Left colon (tissue), 2 donors: Measurements from ENCODE around the gene UBE2J1. TPM values are rescaled to one million over a fixed set of nuclear protein-coding genes. Genes with fewer than 3 reads are reported as not detected.

Experiments
- ATAC-seq: fragments of 200-7000 bp; cut with Tn5 transposase; one replicate; pipeline ENCODE4 v1.9.1; 2020; ENCODE audit warnings: mild to moderate bottlenecking, moderate library complexity
- DNase-seq, 2 donors: peaks; one replicate each; pipeline ENCODE4 v3.0.0-alpha.2; 2020
- intact Hi-C, 2 donors: fragments of 100-400 bp; cut with DNase I in 1 of 2; cut with micrococcal nuclease in 1 of 2; formaldehyde crosslinking; loops; one replicate each; pipeline versions ENCODE4 v1.11.2 to v1.14.0; 2022; cut with DNase I, micrococcal nuclease
- total RNA-seq, 2 donors: library from RNA; stranded (reverse); fragmentation: NEBNext Ultra II Directional; extraction: Animal tissue kit (Norgen Biotek cat#: 25700); gene quantifications; one replicate each; pipeline ENCODE4 v1.2.1, GENCODE V29; 2021
- donor health status: DM: no; HTN: no; CAD: no.
- donor health status: DM: yes; HTN: yes; CAD: no.

Gene UBE2J1
- total RNA-seq, 2 donors from 2014 or later = 49.4 to 58.5 TPM

DNA sequence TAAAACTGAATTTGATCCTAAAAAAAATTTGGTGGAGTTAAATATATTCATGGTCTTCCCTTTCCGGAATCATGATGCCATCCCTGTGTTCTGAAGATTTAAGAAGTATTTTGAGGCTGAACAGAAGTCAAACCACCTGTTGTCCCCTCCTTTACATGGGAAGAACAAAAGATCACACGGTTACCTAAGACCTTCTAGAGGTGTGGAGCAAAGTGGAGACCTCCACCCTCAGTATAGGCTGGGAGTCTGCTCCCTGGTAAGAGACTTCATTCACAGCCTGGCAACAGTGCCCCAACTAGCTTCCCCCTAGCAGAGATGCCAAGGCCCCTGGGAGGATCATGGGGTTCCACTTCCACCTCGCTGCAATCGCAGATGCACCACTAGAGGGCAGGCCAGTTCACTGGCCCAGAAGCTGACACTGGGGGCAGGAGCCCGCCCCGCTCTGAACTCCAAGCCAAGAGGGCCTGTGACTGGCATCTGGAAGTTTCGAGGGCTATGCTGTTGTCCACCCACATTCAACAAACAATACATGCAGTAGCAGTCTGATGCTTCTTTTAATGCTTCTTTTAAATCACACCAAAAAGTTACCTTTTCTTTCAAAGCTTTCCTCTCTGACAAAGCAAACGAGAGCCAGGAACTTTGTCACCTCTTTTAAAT, 19.5 kb upstream of the UBE2J1 start:
- intact Hi-C loops = loop anchor here in 1 of 2 donors (10.0 kb wide), 1 partner anchor 387 kb away; no protein-coding TSS in a partner anchor
- ATAC-seq = peak; percentile 72

DNA sequence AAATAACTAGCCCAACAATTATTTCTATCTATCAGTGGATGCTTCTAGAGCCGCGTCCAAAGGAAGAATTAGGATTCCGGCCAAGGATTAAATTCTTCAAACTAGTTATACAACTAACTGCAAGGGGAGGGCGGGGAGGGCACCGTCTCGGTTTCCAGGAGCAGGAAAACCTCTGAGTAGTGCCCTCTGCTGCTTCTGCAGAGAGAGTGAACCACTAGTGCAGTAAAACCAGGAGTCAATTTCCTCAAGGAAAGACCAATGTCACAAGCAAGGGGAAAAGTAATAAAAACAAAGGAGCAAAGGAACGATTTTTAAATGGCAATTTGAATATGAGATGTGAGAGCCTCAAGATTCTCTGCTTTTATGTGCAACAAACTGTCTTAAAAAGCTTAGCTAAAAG, 16.5 kb upstream of the UBE2J1 start:
- intact Hi-C loops = no loop called here
- ATAC-seq (peak; percentile 86), DNase-seq (peak; percentile 54 to 69)

More for the DNA sequence above, 19.5 kb upstream of the UBE2J1 start:
- DNase-seq = peak; percentile 72 to 84

DNA sequence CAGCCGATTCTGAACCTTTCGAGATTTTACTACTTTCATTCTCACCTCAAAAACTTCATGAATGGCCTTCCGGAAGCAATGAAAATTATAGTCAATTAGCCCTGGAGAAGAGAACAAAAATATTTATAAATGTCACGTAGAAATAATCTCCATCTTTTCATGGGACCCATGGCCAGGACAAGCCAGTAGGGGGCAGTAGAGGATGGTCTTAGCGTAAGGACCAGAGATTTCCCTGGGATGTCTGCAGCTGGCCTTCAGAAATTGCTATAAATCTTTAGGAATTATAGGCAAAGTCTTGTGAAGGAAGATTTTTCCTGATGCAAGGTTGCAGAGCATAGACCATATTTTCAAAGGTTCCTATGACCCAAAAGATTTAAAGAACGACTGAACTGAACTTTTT, 15.6 kb upstream of the UBE2J1 start:
- intact Hi-C loops = no loop called here
- ATAC-seq (peak; percentile 71), DNase-seq (peak; percentile 48 to 83)

DNA sequence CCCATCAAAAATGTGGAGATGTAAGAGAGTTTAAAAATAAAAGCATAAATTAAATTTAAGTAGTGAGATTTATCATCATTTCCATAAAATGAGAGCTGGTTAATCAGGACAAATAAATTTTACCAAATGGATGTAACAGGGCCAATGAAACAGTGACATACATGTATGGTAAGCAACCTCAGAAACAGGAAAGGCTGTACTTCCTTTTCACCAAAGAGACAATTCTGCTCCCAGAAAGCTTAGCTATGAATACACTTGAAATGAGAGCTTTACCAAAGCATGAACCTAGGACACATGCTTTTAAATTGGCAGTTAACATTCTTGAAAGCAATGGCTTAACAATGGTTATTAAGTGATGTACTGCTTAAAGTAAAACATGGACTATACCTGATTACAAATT, 12.1 kb upstream of the UBE2J1 start:
- no peak for ATAC-seq
- intact Hi-C loops = no loop called here
- no peak for DNase-seq

DNA sequence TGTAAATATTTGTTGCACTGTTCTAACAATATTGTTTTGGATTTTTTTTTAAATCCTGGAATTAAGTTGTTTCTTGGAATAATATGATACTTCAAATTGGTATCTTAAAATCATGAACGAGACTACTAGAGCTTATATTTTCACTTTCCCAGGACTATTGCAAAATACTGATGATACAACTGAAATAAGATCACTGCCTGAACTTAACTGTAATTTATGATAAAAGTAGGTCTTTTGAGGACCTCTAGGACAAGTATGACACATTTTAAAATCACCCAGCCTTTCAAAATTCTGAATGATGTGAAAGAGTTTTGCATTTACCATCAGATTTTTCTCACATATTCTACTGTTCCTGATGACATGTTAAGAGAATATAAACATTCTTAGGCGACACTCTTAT, 8.6 kb upstream of the UBE2J1 start:
- DNase-seq (no peak), ATAC-seq (no peak)
- intact Hi-C loops = no loop called here

DNA sequence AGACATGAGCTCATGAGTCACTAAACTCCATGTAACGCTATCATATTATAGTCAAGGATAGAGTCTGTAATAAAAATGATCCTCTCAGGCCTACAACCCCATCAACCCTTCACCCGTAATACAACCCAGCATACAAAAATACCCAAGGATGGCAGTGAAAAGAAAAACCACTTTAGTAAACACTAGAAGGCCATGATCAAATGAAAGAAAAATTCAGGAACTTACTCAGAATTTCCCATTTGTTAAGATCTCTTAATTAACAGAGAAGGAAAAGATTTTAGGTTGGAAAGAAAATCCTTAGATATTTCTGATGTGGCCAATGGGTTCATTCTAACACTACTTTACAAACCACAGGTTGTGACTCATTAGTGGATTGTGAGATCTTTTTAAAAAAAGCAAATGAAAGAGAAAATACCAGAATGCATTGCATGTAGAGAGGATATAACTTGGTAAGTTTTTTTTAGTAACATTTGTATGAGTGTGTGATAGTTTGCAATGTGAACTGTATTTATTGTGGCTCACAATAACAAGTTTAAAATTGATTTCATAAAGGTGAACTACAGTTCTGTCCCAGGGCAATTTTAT, 8.0 kb upstream of the UBE2J1 start:
- DNase-seq = no peak
- no peak for ATAC-seq
- intact Hi-C loops = no loop called here

DNA sequence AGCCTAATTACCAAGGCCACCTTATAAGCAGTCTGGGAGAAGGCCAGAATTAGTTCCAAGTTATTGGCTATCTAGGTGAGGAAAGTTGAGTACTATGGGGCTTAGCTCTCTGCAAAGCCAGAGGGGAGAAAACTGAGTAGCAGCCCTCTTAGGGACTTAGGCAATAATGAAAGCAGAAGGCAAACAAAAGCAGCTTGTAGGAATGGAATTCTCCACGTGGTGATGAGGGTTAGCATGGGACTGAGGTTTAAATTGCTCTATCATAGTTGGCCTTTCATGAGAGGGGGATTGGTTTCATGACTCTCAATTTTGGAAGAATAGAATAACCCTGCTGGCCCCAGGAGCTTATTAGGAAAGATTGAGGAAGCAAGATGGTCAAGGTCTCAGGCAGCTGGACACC, 7.0 kb upstream of the UBE2J1 start:
- ATAC-seq = no peak
- no peak for DNase-seq
- intact Hi-C loops = no loop called here

DNA sequence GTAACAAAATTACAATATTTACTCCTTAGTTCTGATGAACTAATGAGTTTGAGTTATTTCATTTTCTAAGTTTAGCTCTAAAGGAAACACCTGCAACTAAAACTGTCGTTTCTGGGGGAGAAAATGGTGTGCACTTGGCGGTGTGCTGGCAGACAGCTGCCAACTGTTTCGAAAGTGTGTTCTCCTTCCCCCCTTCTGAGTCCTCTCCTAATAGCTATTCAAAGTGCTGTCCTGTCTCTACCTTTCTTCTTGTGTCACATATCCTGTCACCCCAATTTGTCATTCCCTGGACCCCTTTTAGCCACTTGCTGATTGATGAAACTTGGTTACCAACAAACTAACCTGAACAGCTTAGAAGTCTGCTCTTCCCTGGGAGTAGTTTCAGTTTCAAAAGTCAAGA, 4.9 kb upstream of the UBE2J1 start:
- intact Hi-C loops = no loop called here
- DNase-seq = no peak
- ATAC-seq = no peak

DNA sequence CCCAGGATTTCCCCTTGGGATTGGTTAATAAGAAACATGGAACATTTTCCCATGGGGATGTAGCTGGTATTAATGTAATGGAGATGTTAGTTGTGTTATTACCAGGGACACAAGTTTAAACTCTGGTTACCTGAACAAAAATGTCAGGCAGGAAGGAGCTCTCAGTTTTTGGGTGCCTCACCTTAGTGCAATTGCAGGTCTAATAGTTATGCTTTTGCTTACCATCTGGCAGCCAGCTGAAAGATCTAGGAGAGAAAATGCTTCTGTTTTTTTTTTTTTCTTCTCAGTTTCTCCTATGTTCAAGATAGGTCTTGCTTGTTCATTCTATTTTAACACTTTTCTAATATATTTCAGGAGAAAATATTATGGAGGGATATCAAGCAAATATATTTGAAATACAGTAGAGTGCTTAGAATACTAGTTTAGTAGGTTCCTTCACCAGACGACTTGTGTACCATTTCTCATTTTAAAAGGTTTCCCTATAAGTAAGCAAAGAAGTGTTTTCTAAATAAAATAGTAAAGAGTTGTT, 4.2 kb upstream of the UBE2J1 start:
- DNase-seq (no peak), ATAC-seq (no peak)
- intact Hi-C loops = no loop called here

DNA sequence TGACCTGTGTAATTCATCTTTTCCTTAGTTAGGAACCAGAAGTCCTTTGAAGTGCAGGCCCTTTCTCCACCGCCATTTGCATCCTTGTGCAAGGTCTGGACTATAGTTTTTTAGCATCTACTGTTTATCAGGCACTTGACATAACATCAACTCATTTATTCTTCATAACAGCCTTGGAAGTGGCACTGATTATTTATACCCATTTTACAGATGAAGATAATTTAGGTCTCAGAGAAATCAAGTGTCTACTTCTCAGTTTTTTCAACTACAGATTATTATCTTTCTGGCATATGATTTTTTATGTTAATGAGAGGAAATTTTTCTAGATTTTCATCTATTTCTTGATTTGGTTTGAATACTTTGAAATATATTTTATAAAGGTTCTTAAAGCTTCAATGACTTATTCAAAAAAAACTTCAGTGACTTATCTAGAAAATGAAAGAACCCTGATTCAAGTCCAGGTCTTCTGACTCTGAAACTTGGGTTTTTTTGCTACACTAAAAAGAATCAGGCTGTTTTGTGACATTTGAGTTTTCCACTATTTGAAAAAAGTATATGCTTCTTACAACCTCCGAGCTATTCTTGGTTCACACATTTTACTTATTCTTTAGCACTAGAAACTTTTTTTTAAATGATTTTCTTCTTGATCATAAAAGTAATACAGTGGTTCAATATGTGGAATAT, 3.1 kb upstream of the UBE2J1 start:
- no peak for DNase-seq
- intact Hi-C loops = no loop called here
- ATAC-seq = no peak

DNA sequence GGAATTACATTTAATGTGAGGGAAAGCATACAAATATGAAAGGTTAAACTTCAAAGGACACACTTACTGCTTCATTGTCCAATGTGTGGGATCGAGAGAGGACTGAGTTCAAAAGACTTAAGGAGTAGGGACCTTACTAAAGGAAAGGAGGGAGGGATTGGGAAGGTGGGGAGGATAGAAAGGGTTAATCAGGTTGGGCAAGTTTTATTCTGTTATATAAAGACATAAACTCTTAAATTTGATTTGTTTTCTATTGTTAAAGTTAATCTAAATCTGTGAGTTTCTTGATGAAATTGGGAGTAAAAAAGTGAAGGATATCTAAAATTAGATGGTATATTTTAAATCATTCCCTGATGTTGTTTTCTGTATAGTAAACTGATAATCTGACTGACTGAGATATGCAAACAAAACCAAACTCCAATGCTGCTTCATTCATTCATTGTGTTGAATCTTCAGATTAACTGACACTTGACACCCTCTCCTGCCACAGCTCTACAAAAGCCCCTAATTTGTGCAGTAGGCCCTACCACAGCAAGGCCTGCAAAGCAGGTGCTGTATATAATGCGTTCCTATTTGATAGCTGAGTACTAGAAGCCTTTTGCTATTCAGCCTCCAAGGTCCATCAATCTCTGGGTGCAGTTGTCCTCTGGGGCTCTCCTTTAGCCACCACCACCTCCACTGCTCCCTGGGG, 1.3 kb upstream of the UBE2J1 start:
- DNase-seq (no peak), ATAC-seq (no peak)
- intact Hi-C loops = no loop called here

DNA sequence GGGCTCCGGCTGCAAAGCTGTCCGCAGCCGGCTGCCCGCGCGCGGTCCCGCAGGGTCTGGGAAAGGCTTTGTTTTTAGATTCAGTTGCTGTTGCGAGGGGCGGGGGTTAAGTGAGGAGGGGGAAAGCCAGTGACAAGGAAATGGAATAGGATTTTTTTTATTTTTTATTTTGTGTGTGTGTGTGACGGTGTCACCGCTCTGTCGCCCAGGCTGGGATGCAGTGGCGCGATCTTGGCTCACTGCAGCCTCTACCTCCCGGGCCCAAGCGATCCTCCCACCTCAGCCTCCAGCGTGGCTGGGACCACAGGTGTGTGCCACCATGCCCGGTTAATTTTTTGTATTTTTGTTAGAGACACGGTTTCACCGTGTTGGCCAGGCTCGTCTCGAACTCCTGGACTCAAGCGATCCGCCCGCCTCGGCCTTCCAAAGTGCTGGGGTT, 615 bp upstream of the UBE2J1 start:
- intact Hi-C loops = no loop called here
- no peak for ATAC-seq
- DNase-seq = no peak

DNA sequence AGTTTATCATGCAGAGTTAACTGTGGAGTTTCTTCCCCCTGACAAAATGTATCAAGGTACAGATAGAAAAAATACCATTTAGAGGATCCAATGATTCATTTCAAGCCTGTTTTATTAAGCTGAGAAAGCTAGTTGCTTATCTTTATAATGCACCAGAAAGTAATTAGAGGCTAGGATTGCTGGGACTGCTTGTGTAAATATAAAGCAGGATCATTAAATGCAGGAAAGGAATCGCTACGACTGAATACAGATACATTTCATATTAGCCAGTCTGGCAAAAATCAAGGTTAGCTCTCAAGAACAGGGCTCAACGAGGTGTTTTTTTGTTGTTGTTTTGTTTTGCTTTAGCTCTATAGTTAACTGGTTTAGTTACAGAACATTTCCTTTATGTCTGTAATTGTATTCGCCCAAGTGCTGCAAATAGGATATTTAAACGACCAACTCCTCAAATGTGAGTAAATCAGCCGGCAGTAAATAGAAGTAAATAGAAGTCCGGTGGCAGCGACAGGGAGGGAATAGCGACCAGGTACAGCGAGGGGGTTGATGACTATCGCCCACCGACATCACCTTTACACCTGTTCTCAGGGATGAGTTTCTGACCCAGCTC, 748 bp downstream of the UBE2J1 start:
- intact Hi-C loops = no loop called here
- peak; percentile 59 for ATAC-seq
- DNase-seq = no peak

DNA sequence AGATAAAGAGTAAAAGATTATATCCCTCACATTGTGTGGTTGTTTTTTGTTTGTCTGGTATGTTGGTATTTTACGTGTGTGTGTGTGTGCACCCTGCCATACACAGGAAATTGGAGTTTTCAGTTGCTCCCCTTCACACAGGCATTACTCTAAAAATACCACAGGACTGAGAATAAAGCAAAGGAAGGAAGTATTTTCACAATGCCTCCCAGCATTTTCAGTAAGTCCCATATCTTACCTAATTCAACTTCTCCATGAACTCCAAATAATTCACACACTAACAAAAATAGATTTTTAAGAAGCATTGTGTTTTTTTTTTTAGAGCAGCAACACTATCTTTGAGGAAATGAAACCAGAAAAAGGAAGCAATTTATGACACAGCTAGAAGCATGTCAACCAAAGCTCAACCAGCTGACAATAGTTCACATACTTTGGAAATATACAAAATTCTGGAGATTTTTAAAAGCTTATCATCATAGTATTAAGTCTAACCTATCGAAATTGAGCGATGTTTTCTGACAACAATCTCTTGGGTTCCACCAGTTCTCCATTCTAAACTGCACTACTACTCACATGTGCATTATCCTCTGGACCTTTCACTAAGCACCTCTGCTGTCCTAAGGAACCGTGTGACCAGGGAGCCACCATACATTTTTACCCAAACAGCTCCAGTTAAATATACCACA, 2.1 kb downstream of the UBE2J1 start:
- ATAC-seq (no peak), DNase-seq (no peak)
- intact Hi-C loops = no loop called here

DNA sequence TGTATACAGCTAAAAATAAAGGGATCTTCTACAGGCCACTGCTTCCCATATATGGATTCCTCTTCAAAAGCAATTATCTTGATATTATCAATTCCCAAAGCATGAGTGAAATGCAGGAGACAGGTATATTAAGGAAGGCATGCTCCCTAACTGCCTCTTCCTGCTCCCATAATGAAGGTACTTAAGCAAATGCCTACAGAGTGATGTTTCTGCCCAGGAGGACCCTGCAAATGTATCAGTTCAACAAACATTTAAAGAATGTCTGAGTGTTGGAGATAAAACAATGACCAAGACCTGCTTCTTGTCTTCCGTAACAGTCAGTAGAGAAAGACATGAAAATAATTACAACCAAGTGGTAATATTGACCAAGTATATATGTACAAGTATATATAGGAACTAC, 4.2 kb downstream of the UBE2J1 start:
- intact Hi-C loops = no loop called here
- ATAC-seq (no peak), DNase-seq (no peak)

DNA sequence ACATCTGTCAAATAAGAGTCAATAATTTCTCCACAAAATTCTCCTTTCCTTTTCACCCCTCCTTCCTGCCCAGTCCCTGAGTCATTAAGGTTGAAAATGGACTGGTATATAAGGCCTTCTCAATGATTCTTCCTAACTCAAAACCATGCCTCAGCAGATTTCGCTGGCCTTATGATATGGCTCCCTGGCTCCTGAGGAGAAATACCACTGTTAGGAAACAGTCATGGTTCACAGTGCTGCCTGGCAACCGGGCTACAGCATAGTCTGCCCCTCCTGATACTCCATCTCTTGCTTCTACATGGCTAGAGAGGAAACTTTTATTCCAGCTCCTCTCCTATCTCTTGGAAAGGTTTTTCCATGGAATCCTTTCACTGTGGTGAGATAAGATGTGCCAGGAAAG, 4.7 kb downstream of the UBE2J1 start:
- no peak for ATAC-seq
- intact Hi-C loops = no loop called here
- DNase-seq = no peak

DNA sequence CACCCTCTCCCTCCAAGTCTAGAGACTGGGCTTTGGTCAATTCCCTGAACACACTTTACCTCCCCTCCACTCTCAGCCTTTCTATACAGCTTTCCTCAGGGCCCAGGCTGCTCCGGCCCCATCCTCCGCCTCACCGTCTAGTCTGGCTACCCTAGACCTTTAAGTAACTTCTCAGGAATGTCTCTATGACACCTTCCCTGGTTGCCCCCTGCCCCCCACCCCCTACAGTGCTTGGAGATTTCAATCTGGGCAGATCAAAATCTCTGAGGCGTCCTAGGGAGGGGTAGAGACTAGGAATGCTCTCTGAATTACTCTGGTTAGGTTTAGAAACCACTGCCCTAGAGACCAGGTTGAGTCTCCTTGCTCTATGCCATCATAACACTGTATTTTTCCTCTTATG, 6.1 kb downstream of the UBE2J1 start:
- DNase-seq (no peak), ATAC-seq (no peak)
- intact Hi-C loops = no loop called here

DNA sequence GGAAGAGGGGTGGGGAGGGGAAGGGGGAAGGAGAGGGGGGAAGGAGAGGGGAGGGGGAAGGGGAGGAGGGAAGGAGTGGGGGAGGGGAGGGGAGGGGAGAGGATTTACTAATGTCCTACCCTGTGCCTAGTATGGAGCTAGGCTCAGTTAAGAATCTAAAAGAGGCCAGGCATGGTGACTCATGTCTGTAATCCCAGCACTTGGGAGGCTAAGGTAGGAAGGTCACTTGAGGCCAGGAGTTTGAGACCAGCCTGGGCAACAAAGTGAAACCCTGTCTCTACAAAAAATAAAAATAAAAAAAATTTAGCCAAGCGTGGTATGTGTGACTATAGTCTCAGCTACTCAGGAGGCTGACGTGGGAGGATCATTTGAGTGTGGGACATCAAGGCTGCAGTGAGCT, 13.0 kb downstream of the UBE2J1 start:
- DNase-seq (no peak), ATAC-seq (no peak)
- intact Hi-C loops = no loop called here

DNA sequence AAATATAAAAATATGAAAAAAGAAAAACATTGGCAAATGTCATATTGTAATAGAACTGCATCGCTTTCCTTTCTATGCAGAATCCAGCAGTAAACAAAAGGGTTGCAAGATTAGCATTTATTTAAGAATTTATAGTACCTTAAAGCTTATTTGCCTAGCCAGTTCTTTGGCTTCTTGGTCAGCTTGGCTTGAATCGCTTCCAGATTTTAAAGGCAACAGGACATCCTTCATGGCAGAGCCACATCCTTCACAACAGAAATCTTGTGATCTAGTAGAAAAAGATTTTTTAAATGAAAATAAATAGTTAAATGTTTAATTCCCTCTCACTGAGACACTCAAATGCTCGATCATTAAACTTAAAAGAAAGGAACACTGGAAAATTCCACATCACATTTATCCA, 17.4 kb downstream of the UBE2J1 start:
- intact Hi-C loops = no loop called here
- no peak for DNase-seq
- no peak for ATAC-seq
